Effector memory CD4-positive, alpha-beta T cell (primary cell): Measurements from ENCODE around the gene FBXL7.

Experiments used
- DNase-seq, 3 donors: peaks; one replicate each; pipeline ENCODE4 v3.0.0-alpha.2; 2020
- H3K27ac ChIP-seq: 2 replicates; pipeline ENCODE4 v1.7.0; 2013; ENCODE audit warnings: mild to moderate bottlenecking, low read length, moderate library complexity; ENCODE audit not compliant: insufficient read depth, poor library complexity, severe bottlenecking
- H3K27me3 ChIP-seq: replicated peaks from 2 replicates; pipeline ENCODE4 v1.7.0; 2013; ENCODE audit warnings: mild to moderate bottlenecking, low read length; ENCODE audit not compliant: insufficient read depth, control insufficient read depth, poor library complexity, severe bottlenecking
- H3K36me3 ChIP-seq: 2 replicates; pipeline ENCODE4 v1.7.0; 2013; ENCODE audit warnings: mild to moderate bottlenecking, low read length, moderate library complexity; ENCODE audit not compliant: control insufficient read depth, insufficient read depth
- H3K4me1 ChIP-seq: 2 replicates; pipeline ENCODE4 v1.7.0; 2013; ENCODE audit warnings: low read length, mild to moderate bottlenecking; ENCODE audit not compliant: control insufficient read depth, insufficient read depth, poor library complexity, severe bottlenecking
- H3K4me3 ChIP-seq: 2 replicates; pipeline ENCODE4 v1.7.0; 2013; ENCODE audit warnings: low read length, low read depth, mild to moderate bottlenecking; ENCODE audit not compliant: insufficient read depth, poor library complexity, severe bottlenecking
- H3K9me3 ChIP-seq: 2 replicates; pipeline ENCODE4 v1.7.0; 2013; ENCODE audit warnings: mild to moderate bottlenecking, low read length, moderate library complexity; ENCODE audit not compliant: control insufficient read depth
- total RNA-seq, 3 donors: gene quantifications; one replicate each; lab custom pipeline; 2026; lab: John Stamatoyannopoulos, UW

FBXL7 gene
- 0 reads per million in 3 donors for total RNA-seq

GRCh38 chr5:15499528-15500324 is at the start of gene FBXL7:
FBXL7 (plus strand) TSS chr5:15500180.
- Histone ChIP-seq H3K27me3 (no peaks in the 10 kb centered on the region), H3K4me1 (no peaks in the 10 kb centered on the region), H3K27ac (no peak within 1 kb of the TSS), H3K9me3 (no peaks in the 10 kb centered on the region), H3K36me3 (no peaks in the 10 kb centered on the region), H3K4me3 (no peak within 1 kb of the TSS)
- no peak for DNase-seq

- no peak for DNase-seq
- Histone ChIP-seq H3K27me3 (no peaks in the 10 kb centered on the region), H3K4me3 (no peak overlapping the region), H3K9me3 (no peaks in the 10 kb centered on the region), H3K4me1 (no peaks in the 10 kb centered on the region), H3K27ac (no peak overlapping the region), H3K36me3 (no peaks in the 10 kb centered on the region)
Measured at GRCh38 chr5:15450473-15450872, 49.5 kb upstream of the FBXL7 start.

- H3K9me3 ChIP-seq, result no peaks in the 10 kb centered on the region
- no peak overlapping the region for H3K4me3 ChIP-seq
- no peaks in the 10 kb centered on the region for H3K27me3 ChIP-seq
- DNase-seq, result no peak
- no peaks in the 10 kb centered on the region for H3K4me1 ChIP-seq
- H3K27ac ChIP-seq, result no peak overlapping the region
- H3K36me3 ChIP-seq, result no peaks in the 10 kb centered on the region
Measured at GRCh38 chr5:15450949-15451348, 49.0 kb upstream of the FBXL7 start.

GRCh38 chr5:15452030-15452429 is 48.0 kb upstream of the FBXL7 start:
- no peaks in the 10 kb centered on the region for H3K9me3 ChIP-seq
- H3K27me3 ChIP-seq, result no peaks in the 10 kb centered on the region
- no peak overlapping the region for H3K27ac ChIP-seq
- no peaks in the 10 kb centered on the region for H3K4me1 ChIP-seq
- H3K36me3 ChIP-seq, result no peaks in the 10 kb centered on the region
- no peak for DNase-seq
- no peak overlapping the region for H3K4me3 ChIP-seq

- Histone ChIP-seq H3K9me3 (no peaks in the 10 kb centered on the region), H3K4me1 (no peaks in the 10 kb centered on the region), H3K27me3 (no peaks in the 10 kb centered on the region), H3K36me3 (no peaks in the 10 kb centered on the region), H3K4me3 (no peak overlapping the region), H3K27ac (no peak overlapping the region)
- no peak for DNase-seq
Measured at GRCh38 chr5:15452781-15453180, 47.2 kb upstream of the FBXL7 start.

GRCh38 chr5:15459200-15459599 is 40.8 kb upstream of the FBXL7 start:
- DNase-seq, result no peak
- Histone ChIP-seq H3K4me3 (no peak overlapping the region), H3K36me3 (no peaks in the 10 kb centered on the region), H3K4me1 (no peaks in the 10 kb centered on the region), H3K27ac (no peak overlapping the region), H3K27me3 (no peaks in the 10 kb centered on the region), H3K9me3 (no peaks in the 10 kb centered on the region)

- no peak overlapping the region for H3K27ac ChIP-seq
- H3K27me3 ChIP-seq, result no peaks in the 10 kb centered on the region
- no peaks in the 10 kb centered on the region for H3K36me3 ChIP-seq
- no peaks in the 10 kb centered on the region for H3K4me1 ChIP-seq
- no peak for DNase-seq
- no peaks in the 10 kb centered on the region for H3K9me3 ChIP-seq
- no peak overlapping the region for H3K4me3 ChIP-seq
Measured at GRCh38 chr5:15463231-15463980, 36.6 kb upstream of the FBXL7 start.

- no peaks in the 10 kb centered on the region for H3K4me1 ChIP-seq
- no peak overlapping the region for H3K4me3 ChIP-seq
- no peak overlapping the region for H3K27ac ChIP-seq
- no peaks in the 10 kb centered on the region for H3K36me3 ChIP-seq
- DNase-seq, result no peak
- H3K9me3 ChIP-seq, result no peaks in the 10 kb centered on the region
- H3K27me3 ChIP-seq, result no peaks in the 10 kb centered on the region
Measured at GRCh38 chr5:15472116-15472515, 27.9 kb upstream of the FBXL7 start.

- H3K9me3 ChIP-seq, result no peaks in the 10 kb centered on the region
- DNase-seq, result no peak
- H3K4me1 ChIP-seq, result no peaks in the 10 kb centered on the region
- H3K27ac ChIP-seq, result no peak overlapping the region
- H3K27me3 ChIP-seq, result no peaks in the 10 kb centered on the region
- no peaks in the 10 kb centered on the region for H3K36me3 ChIP-seq
- H3K4me3 ChIP-seq, result no peak overlapping the region
Measured at GRCh38 chr5:15474143-15474719, 25.7 kb upstream of the FBXL7 start.

GRCh38 chr5:15475367-15475766 is 24.6 kb upstream of the FBXL7 start:
- Histone ChIP-seq H3K27me3 (no peaks in the 10 kb centered on the region), H3K36me3 (no peaks in the 10 kb centered on the region), H3K4me1 (no peaks in the 10 kb centered on the region), H3K9me3 (no peaks in the 10 kb centered on the region), H3K4me3 (no peak overlapping the region), H3K27ac (no peak overlapping the region)
- DNase-seq, result no peak
